HepG2 (cell line): ENCODE measurements around the gene B3GALT6. TPM values are rescaled to one million over a fixed set of nuclear protein-coding genes. Genes with fewer than 3 reads are reported as not detected.

Experiments used
- ELF3 ChIP-seq: IDR thresholded peaks from 2 replicates; pipeline ENCODE4 v1.6.1; 2016; ENCODE audit warnings: missing genetic modification reagents, missing compliant biosample characterization
- ETV5 ChIP-seq: IDR thresholded peaks from 2 replicates; pipeline ENCODE4 v1.6.1; 2018; ENCODE audit warnings: missing biosample characterization, missing genetic modification reagents, inconsistent platforms, borderline replicate concordance
- FUBP1 ChIP-seq: sonication (generic); formaldehyde crosslinking; IDR thresholded peaks from 2 replicates; pipeline ENCODE4 v1.5.1; 2020; ENCODE audit warnings: missing genetic modification reagents, mild to moderate bottlenecking, borderline replicate concordance
- HNF4A ChIP-seq: sonication (generic); formaldehyde crosslinking; IDR thresholded peaks from 2 replicates; pipeline ENCODE4 v1.4.0; 2020; ENCODE audit warnings: missing genetic modification reagents
- MAZ ChIP-seq, 2 experiments: sonication (generic) in 1 of 2; formaldehyde crosslinking in 1 of 2; IDR thresholded peaks; 2 replicates each; pipeline versions ENCODE4 v1.5.0 to v1.6.1; 2012 to 2020; ENCODE audit warnings: low read depth in 2 of 2, mild to moderate bottlenecking in 2 of 2, borderline replicate concordance in 1 of 2, improper control_type of control experiment in 1 of 2, low read length in 1 of 2, missing genetic modification reagents in 1 of 2, moderate library complexity in 1 of 2
- MXD1 ChIP-seq: sonication (generic); formaldehyde crosslinking; IDR thresholded peaks from 2 replicates; pipeline ENCODE4 v1.4.0; 2020; ENCODE audit warnings: mild to moderate bottlenecking, missing genetic modification reagents
- MXI1 ChIP-seq: IDR thresholded peaks from 3 replicates; pipeline ENCODE4 v1.6.1; 2012; ENCODE audit warnings: low read depth, low read length, inconsistent platforms, borderline replicate concordance
- NR3C1 ChIP-seq: sonication (generic); formaldehyde crosslinking; IDR thresholded peaks from 2 replicates; pipeline ENCODE4 v1.4.0; 2020; ENCODE audit warnings: missing genetic modification reagents
- RARG ChIP-seq: sonication (generic); formaldehyde crosslinking; IDR thresholded peaks from 2 replicates; pipeline ENCODE4 v1.4.0; 2020; ENCODE audit warnings: low read depth, mild to moderate bottlenecking, missing genetic modification reagents
- RFXAP ChIP-seq: sonication (generic); formaldehyde crosslinking; IDR thresholded peaks from 2 replicates; pipeline ENCODE4 v1.4.0; 2020; ENCODE audit warnings: missing genetic modification reagents, borderline replicate concordance
- RXRB ChIP-seq: IDR thresholded peaks from 2 replicates; pipeline ENCODE4 v1.6.1; 2016; ENCODE audit warnings: borderline replicate concordance, missing genetic modification reagents, missing compliant biosample characterization
- SIX4 ChIP-seq: sonication (generic); formaldehyde crosslinking; IDR thresholded peaks from 2 replicates; pipeline ENCODE4 v1.4.0; 2020; ENCODE audit warnings: missing genetic modification reagents
- SYNCRIP ChIP-seq: fragments of 200-400 bp; formaldehyde crosslinking; IDR thresholded peaks from 2 replicates; pipeline ENCODE4 v1.6.1; 2018; ENCODE audit warnings: mild to moderate bottlenecking, low read depth, low read length; ENCODE audit not compliant: insufficient read depth
- XRCC5 ChIP-seq: fragments of 200-400 bp; formaldehyde crosslinking; optimal IDR thresholded peaks from 2 replicates; pipeline ENCODE3; 2017; ENCODE audit warnings: mild to moderate bottlenecking, low read length
- ZBTB7B ChIP-seq: sonication (generic); formaldehyde crosslinking; IDR thresholded peaks from 2 replicates; pipeline ENCODE4 v1.4.0; 2020; ENCODE audit warnings: missing genetic modification reagents
- ZFP62 ChIP-seq: sonication (generic); formaldehyde crosslinking; IDR thresholded peaks from 2 replicates; pipeline ENCODE4 v1.4.0; 2020; ENCODE audit warnings: missing genetic modification reagents
- ZMAT3 ChIP-seq: sonication (generic); formaldehyde crosslinking; conservative IDR thresholded peaks from 2 replicates; pipeline ENCODE4 v1.7.0; 2021; ENCODE audit warnings: missing genetic modification reagents
- ZNF253 ChIP-seq: sonication (generic); formaldehyde crosslinking; IDR thresholded peaks from 2 replicates; pipeline ENCODE4 v1.8.0; 2022; ENCODE audit warnings: mild to moderate bottlenecking, missing genetic modification reagents, borderline replicate concordance
- ZNF572 ChIP-seq: sonication (generic); formaldehyde crosslinking; IDR thresholded peaks from 2 replicates; pipeline ENCODE4 v1.5.1; 2020; ENCODE audit warnings: mild to moderate bottlenecking, missing genetic modification reagents
- ZNF761 ChIP-seq: sonication (generic); formaldehyde crosslinking; conservative IDR thresholded peaks from 2 replicates; pipeline ENCODE4 v1.4.0; 2020; ENCODE audit warnings: mild to moderate bottlenecking, missing genetic modification reagents
- ZNF766 ChIP-seq: sonication (generic); formaldehyde crosslinking; IDR thresholded peaks from 2 replicates; pipeline ENCODE4 v1.5.0; 2020; ENCODE audit warnings: missing genetic modification reagents, borderline replicate concordance
- ZNF878 ChIP-seq: sonication (generic); formaldehyde crosslinking; IDR thresholded peaks from 2 replicates; pipeline ENCODE4 v1.8.1; 2023; ENCODE audit warnings: mild to moderate bottlenecking, missing genetic modification reagents, moderate library complexity
- ZSCAN21 ChIP-seq: sonication (generic); formaldehyde crosslinking; IDR thresholded peaks from 2 replicates; pipeline ENCODE4 v1.8.0; 2022; ENCODE audit warnings: mild to moderate bottlenecking, missing genetic modification reagents, moderate library complexity, borderline replicate concordance
- polyA plus RNA-seq, 8 experiments: library from polyadenylated mRNA; depleted of rRNA in 3 of 8; stranded (reverse) in 7 of 8; unstranded in 1 of 8; fragments of >200 nt; fragmentation: Illumina TruSeq in 4 of 8; extraction: Trizol in 4 of 8; gene quantifications; 2 replicates each; pipeline versions ENCODE4 v1.2.1 to v1.2.3, GENCODE V29; 2011 to 2016; ENCODE audit warnings: low read depth in 4 of 8, missing spikeins in 1 of 8, mixed read lengths in 1 of 8; ENCODE audit not compliant: insufficient read depth in 1 of 8
- total RNA-seq, 5 experiments: library from RNA; depleted of rRNA; stranded (reverse); fragments of >200 nt; fragmentation: Illumina TruSeq; extraction: Trizol; gene quantifications; 2 replicates each; pipeline ENCODE4 v1.2.3, GENCODE V29; 2016; ENCODE audit warnings: low read depth in 1 of 5
- TF ChIP-seq, protein P1 (sequence below): IDR thresholded peaks from 2 replicates; pipeline ENCODE4 v1.6.1; 2018; ENCODE audit warnings: missing genetic modification reagents
- TF ChIP-seq, protein P2 (sequence below): sonication (generic); formaldehyde crosslinking; conservative IDR thresholded peaks from 2 replicates; pipeline ENCODE4 v1.5.0; 2020; ENCODE audit warnings: missing genetic modification reagents

B3GALT6 gene
- total and polyA plus RNA-seq, 2 of the 13 experiments (the other 11 are each of a cell fraction or from before 2014, with no cell fraction given), result 3.9 to 14.2 TPM

GRCh38 chr1:1231400-1232207 lies 433 bp upstream of the B3GALT6 start, which contains the start of gene SDF4 (continued):
- TF ChIP-seq ZNF766 (CRISPR knock-in tag) (no peak), ZSCAN21 (CRISPR knock-in tag) (peak; percentile 58; the same call in 1 of the 2 replicates), RXRB (CRISPR knock-in tag) (no peak), FUBP1 (no peak; the same call in 1 of the 2 replicates), RARG (CRISPR knock-in tag) (peak; percentile 78; the same call in 1 of the 2 replicates), ZNF572 (CRISPR knock-in tag) (no peak), NR3C1 (CRISPR knock-in tag) (no peak), RFXAP (no peak; the same call in 1 of the 2 replicates), MAZ (IDR thresholded peaks at IDR 0.05; ENCODE audit: borderline replicate concordance, low read depth, low read length) (no peak), MAZ (CRISPR knock-in tag; IDR thresholded peaks at IDR 0.05; ENCODE audit: low read depth) (peak; percentile 60; the same call in 1 of the 2 replicates), ELF3 (CRISPR knock-in tag) (peak; percentile 59), XRCC5 (no peak), ZFP62 (CRISPR knock-in tag) (no peak), ZMAT3 (0 out of 2 replicates have a peak, but pooled peaks have one; percentile 18), SYNCRIP (no peak), ETV5 (CRISPR knock-in tag) (peak; percentile 54), ZNF761 (no peak), ZBTB7B (CRISPR knock-in tag) (peak; percentile 60; the same call in 1 of the 2 replicates), HNF4A (CRISPR knock-in tag) (0 out of 2 replicates have a peak, but pooled peaks have one; percentile 3), ZNF253 (CRISPR knock-in tag) (no peak), ZNF878 (CRISPR knock-in tag) (no peak), MXD1 (CRISPR knock-in tag) (peak; percentile 69), MXI1 (peak; percentile 11; the same call in 1 of the 3 replicates), SIX4 (no peak)
- TF ChIP-seq, protein P1, sequence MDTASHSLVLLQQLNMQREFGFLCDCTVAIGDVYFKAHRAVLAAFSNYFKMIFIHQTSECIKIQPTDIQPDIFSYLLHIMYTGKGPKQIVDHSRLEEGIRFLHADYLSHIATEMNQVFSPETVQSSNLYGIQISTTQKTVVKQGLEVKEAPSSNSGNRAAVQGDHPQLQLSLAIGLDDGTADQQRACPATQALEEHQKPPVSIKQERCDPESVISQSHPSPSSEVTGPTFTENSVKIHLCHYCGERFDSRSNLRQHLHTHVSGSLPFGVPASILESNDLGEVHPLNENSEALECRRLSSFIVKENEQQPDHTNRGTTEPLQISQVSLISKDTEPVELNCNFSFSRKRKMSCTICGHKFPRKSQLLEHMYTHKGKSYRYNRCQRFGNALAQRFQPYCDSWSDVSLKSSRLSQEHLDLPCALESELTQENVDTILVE (CRISPR knock-in tag), result peak; percentile 84; the same call in 1 of the 2 replicates
- TF ChIP-seq, protein P2, sequence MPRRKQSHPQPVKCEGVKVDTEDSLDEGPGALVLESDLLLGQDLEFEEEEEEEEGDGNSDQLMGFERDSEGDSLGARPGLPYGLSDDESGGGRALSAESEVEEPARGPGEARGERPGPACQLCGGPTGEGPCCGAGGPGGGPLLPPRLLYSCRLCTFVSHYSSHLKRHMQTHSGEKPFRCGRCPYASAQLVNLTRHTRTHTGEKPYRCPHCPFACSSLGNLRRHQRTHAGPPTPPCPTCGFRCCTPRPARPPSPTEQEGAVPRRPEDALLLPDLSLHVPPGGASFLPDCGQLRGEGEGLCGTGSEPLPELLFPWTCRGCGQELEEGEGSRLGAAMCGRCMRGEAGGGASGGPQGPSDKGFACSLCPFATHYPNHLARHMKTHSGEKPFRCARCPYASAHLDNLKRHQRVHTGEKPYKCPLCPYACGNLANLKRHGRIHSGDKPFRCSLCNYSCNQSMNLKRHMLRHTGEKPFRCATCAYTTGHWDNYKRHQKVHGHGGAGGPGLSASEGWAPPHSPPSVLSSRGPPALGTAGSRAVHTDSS (CRISPR knock-in tag), result no peak
